Skeletal muscle satellite cell (primary cell): ENCODE measurements around the gene EXOSC5. TPM values are rescaled to one million over a fixed set of nuclear protein-coding genes. Genes with fewer than 3 reads are reported as not detected.

Experiments
- H3K27me3 ChIP-seq: 2 replicates; pipeline ENCODE4 v1.7.0; 2013; ENCODE audit warnings: low read length; ENCODE audit not compliant: control insufficient read depth, insufficient read depth
- H3K36me3 ChIP-seq: 2 replicates; pipeline ENCODE4 v1.7.0; 2013; ENCODE audit warnings: mild to moderate bottlenecking, control low read depth, low read length; ENCODE audit not compliant: insufficient read depth
- H3K4me1 ChIP-seq: 2 replicates; pipeline ENCODE4 v1.7.0; 2013; ENCODE audit warnings: low read length; ENCODE audit not compliant: control insufficient read depth, insufficient read depth
- H3K4me2 ChIP-seq: 2 replicates; pipeline ENCODE4 v1.7.0; 2013; ENCODE audit warnings: mild to moderate bottlenecking, low read length
- H3K4me3 ChIP-seq: 2 replicates; pipeline ENCODE4 v1.7.0; 2013; ENCODE audit warnings: low read length
- H3K9ac ChIP-seq: 2 replicates; pipeline ENCODE4 v1.7.0; 2013; ENCODE audit warnings: mild to moderate bottlenecking, low read depth, low read length, moderate library complexity
- H3K9me3 ChIP-seq: replicated peaks from 2 replicates; pipeline ENCODE4 v1.7.0; 2013; ENCODE audit warnings: mild to moderate bottlenecking, control low read depth, low read length
- total RNA-seq: library from RNA; depleted of rRNA; stranded (reverse); fragments of >200 nt; gene quantifications from 2 replicates; pipeline ENCODE4 v1.2.3, GENCODE V29; 2012; rRNA removed

Gene EXOSC5
- total RNA-seq = 21.0 and 24.1 TPM in 2 replicates

DNA sequence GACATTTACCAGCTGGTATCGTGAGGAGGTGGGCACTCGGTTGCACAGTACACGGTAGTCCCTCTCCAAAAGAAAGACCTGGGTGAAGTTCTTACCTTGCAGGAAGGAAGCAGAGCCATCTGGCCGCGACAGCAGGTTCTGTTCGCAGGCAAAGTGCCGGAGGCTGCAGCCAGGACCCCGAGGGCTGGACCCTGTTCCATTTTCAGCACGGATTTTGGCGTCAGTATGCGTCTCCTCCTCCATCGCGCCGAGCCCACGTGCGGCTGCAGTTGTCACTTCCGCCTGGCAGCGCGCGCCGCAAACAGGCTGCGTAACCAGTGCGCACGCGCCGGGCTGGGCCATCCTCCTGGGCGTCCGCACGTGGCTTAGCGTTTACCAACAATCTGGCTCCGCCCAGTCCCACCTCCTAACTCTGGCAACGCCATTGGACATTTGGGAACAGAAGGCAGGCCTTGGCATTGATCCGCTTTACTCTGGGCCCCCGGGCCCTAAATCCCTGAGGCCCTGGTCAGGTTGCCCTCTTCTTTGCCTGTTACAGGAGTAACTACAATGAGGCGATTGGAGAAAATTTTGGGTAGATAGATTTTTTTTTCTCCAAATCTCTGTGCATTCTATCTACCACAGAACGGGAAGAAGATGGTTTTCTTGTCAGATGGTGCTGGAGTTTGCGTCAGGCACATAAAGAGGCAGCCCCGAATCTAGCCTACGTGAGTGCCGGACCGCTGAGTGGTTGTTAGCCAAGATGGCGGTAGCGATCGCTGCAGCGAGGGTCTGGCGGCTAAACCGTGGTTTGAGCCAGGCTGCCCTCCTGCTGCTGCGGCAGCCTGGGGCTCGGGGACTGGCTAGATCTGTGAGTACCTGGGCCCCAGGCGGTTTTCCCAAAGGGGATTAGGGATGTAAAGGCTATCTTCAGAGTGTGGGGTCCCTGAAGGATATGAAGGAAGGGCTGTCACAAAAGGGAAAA, at the start of gene EXOSC5, which contains the start of gene BCKDHA:
EXOSC5 (minus strand) TSS at position 274 of the 964 bp plus-strand sequence; CDS start at position 243, 31 bp downstream.
BCKDHA (plus strand) TSS at position 733 of the 964 bp plus-strand sequence; CDS start at position 743, 10 bp downstream.
- H3K4me2 ChIP-seq = peak within 1 kb of the TSS; percentile 99
- H3K27me3 ChIP-seq = no peaks in the 10 kb centered on the region
- peak within 1 kb of the TSS; percentile 97 for H3K9ac ChIP-seq
- no peaks in the 10 kb centered on the region for H3K36me3 ChIP-seq
- peak within 1 kb of the TSS; percentile 91 for H3K4me3 ChIP-seq
- peaks cover 8% of the 10 kb centered on the region for H3K4me1 ChIP-seq
- no peaks in the 10 kb centered on the region for H3K9me3 ChIP-seq

DNA sequence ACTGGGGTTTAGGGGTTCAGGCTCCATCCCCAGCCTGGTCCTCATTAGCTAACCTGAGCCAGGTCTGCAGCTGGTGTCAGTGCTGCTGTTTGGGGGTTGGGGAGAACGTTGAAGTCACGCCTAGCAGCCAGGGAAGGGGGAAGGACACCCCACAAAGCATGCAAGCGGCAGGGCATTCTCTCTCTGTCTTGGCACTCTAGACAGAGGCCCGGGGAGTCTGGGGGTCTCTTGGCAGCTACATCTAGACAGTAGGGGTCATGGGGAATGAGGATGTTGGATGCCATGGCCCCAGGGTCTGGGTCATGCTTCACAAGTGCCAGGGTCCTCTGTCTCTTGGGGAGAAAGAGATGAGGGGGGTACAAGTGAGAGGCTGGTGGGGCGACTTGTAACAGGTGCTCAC, 48.4 kb upstream of the EXOSC5 start:
- H3K4me3 ChIP-seq = no peak overlapping the region
- H3K9me3 ChIP-seq = no peaks in the 10 kb centered on the region
- peaks cover 29% of the 10 kb centered on the region for H3K27me3 ChIP-seq

DNA sequence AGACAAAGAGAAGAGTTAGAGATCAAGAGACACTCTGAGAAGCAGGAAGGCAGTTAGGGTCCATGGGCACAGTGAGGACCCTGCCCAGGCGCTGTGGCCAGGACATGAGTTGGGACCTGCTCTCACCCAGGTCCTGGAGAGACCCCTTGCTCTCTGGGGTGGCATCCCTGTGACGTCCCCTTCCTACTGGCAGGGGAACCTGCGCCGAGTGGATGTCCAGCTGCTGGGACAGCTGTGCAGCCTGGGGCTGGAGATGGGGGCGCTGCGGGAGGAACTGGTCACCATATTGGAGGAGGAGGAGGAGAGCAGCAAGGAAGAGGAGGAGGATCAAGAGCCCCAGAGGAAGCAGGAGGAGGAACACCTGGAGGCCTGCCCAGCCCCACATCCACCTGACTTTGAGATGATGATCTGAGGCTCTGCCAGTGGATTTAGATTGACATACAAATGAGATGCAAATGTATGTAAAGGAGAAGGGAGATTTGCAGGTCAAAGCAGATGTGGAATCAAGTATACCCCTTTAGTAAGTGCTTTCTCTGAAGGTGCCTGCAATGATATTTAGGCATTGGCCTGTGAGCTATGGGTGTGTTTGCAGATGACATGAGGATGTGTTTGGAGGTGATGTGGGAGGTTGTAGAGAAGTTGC, 46.8 kb upstream of the EXOSC5 start:
- Histone ChIP-seq H3K36me3 (no peaks in the 10 kb centered on the region), H3K27me3 (peaks cover 29% of the 10 kb centered on the region), H3K9ac (no peak overlapping the region)

More for the DNA sequence above, 48.4 kb upstream of the EXOSC5 start:
- Histone ChIP-seq H3K36me3 (no peaks in the 10 kb centered on the region), H3K4me2 (no peak overlapping the region), H3K4me1 (no peaks in the 10 kb centered on the region), H3K9ac (no peak overlapping the region)

DNA sequence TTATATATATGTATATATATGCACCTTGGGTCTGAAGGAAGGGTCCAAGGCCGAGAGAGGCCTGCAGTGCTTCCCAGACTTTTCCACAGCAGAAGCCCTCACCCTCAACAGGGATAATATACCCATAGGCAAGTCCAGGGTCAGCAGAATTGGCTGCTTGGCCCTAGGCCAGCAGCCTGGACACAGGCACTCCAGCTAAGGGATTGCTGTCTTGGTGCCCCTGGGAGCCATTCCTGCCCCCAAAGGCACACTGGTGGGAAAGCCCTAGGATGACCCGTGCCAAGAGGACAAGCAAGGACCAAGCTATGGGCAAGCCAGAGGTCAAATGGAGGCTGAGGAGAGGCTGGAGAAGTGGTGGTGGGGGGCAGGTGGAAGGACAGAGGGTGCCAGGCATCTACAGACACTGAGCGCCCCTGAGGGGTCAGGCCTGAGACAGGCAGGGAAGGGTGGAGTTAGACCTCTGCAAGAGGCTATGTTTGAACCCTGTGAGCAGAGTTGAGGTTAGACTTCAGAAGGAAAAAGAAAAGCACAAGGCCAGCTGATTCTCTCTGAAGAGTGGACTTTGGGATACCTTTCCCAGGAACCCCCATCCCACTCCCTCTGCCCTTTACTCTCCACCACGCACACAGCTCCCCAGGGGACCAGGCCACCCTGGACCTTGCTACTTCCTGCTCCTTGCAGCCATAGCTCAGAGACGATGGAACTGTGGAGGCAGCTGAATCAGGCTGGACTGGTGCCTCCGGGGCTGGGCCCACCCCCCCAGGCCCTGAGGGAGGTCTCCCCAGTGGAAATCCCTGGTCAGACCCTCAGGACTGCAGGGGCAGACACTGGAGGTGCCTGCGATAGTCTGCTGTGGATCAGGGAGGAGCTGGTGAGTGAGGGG, 45.6 kb upstream of the EXOSC5 start, which contains the start of gene ERICH4:
ERICH4 (plus strand) TSS at position 684 of the 883 bp plus-strand sequence; CDS start at position 698, 14 bp downstream.
- Histone ChIP-seq H3K4me2 (no peak within 1 kb of the TSS), H3K27me3 (peaks cover 19% of the 10 kb centered on the region), H3K9ac (no peak within 1 kb of the TSS), H3K4me1 (peaks cover 15% of the 10 kb centered on the region), H3K36me3 (no peaks in the 10 kb centered on the region), H3K9me3 (no peaks in the 10 kb centered on the region), H3K4me3 (no peak within 1 kb of the TSS)

More for the DNA sequence above, 46.8 kb upstream of the EXOSC5 start:
- Histone ChIP-seq H3K4me2 (no peak overlapping the region), H3K9me3 (no peaks in the 10 kb centered on the region), H3K4me1 (peaks cover 8% of the 10 kb centered on the region), H3K4me3 (no peak overlapping the region)

DNA sequence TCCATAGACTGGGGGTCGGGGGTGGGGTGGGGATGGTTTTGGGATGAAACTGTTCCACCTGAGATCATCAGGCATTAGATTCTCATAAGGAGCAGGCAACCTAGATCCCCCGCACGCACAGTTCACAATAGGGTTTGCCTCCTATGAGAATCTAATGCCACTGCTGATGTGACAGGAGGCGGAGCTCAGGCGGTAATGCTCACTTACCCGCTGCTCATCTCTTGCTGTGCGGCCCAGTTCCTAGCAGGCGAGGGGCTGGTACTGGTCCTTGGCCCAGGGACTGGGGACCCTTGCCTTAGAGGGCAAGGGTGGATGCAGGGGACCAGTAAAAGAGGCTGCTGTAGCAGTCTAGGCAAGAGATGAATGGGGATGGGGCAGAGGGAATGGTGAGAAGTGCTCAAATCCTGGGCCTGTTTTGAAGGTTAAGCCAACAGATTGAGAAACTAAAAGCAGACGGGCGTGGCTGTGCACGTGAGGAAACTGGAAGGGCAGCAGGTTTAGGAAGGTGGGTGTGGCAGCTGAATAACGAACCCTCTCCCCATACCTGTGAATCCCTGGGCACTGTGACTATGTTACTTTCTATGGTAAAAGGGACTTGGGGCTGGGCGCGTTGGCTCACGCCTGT, 44.3 kb upstream of the EXOSC5 start:
- Histone ChIP-seq H3K9me3 (no peaks in the 10 kb centered on the region), H3K27me3 (peaks cover 15% of the 10 kb centered on the region), H3K36me3 (no peaks in the 10 kb centered on the region), H3K4me3 (no peak overlapping the region), H3K4me2 (no peak overlapping the region), H3K9ac (no peak overlapping the region), H3K4me1 (peaks cover 15% of the 10 kb centered on the region)

DNA sequence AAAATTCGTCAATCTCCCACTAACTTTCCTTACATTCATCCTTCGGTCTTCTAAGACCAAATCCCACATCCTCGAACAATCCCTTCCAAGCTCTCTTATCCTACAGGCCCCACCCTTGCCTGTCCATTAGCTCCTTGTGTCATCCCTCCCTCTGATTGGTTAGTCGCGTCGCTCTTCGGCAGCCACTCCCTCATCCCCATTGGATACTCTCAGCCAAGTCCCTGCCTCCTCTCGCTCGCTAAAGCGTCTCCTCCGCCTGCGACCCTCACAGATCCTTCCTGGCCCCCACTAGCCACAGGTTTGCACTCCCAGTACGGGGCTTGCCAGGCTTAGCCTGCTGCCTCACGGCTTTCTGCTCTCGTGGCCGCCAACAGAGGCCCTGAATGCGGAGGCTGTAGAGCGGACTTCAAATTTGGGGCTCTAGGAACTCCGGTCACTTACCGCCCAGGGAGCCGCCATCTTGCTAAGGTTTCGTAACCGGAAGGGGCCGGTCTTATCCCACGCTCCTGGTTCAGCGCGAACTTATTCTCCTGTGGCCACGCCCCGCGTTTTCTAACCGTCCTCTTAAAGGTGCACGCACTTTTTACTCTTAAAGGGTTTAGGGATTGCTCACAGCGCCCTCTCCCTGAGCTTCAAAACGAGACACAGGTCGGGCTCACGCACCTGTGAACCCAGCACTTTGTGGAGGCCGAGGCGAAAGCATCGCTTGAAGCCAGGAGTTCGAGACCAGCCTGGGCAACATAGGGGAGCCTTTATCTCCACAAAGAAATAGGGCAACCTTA, 42.5 kb upstream of the EXOSC5 start, which contains the start of gene DMAC2:
DMAC2 (minus strand) TSS at position 472 of the 782 bp plus-strand sequence; CDS start at position 459, 13 bp downstream.
- no peaks in the 10 kb centered on the region for H3K9me3 ChIP-seq
- peak within 1 kb of the TSS; percentile 88 for H3K4me2 ChIP-seq
- peak within 1 kb of the TSS; percentile 87 for H3K9ac ChIP-seq
- H3K4me1 ChIP-seq = peaks cover 15% of the 10 kb centered on the region
- no peaks in the 10 kb centered on the region for H3K36me3 ChIP-seq
- H3K4me3 ChIP-seq = peak within 1 kb of the TSS; percentile 92
- peaks cover 12% of the 10 kb centered on the region for H3K27me3 ChIP-seq

DNA sequence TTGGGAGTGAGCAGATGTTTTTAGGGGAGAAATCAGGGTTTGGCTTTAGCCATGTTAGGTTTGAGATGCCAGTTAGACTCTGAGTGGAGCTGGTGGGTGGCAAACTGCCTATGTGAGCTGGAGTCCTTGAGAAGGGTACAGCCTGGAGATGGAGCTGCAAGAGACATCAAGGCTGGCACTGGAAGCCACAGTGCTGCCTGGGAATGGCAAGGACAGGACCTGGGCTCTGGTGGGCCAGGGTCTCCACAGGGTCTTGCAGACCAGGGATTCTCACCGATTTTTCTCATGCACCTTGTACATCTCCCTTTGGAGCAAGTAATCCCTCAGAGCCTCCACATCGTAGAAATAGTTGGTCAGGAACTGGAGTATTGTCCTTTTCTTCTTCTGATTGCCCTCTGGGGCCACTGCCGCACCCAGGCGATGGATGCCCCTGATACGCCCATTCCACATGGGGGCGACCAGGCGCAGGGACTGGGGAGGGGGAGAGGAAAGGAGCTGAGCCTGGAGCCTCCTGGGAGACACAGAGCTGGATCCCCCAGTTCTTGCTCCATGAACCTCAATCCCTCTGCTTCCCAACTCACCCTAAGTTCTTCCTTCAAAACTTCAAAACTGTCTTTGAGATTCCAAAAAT, 40.9 kb upstream of the EXOSC5 start:
- H3K4me2 ChIP-seq = peak overlapping the region; percentile 88
- no peaks in the 10 kb centered on the region for H3K9me3 ChIP-seq
- H3K9ac ChIP-seq = no peak overlapping the region
- H3K4me3 ChIP-seq = no peak overlapping the region
- H3K27me3 ChIP-seq = no peaks in the 10 kb centered on the region
- H3K4me1 ChIP-seq = peaks cover 15% of the 10 kb centered on the region
- H3K36me3 ChIP-seq = peaks cover 3% of the 10 kb centered on the region

DNA sequence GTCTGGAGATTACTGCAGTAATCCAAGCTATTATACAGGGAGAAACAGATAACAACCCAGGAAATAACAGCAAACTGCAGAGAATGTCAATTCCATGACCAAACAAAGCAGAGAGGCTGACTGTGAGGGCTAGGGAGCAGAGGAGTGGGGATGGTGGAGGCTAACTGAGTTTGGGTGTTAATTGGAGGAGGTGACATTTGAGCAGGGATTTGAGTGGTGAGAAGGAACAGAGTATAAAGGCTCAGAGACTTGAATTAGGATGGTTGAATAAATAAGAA, 39.5 kb upstream of the EXOSC5 start:
- Histone ChIP-seq H3K4me1 (peaks cover 15% of the 10 kb centered on the region), H3K9ac (no peak overlapping the region), H3K4me2 (no peak overlapping the region), H3K9me3 (no peaks in the 10 kb centered on the region), H3K27me3 (no peaks in the 10 kb centered on the region), H3K4me3 (no peak overlapping the region), H3K36me3 (peaks cover 11% of the 10 kb centered on the region)

DNA sequence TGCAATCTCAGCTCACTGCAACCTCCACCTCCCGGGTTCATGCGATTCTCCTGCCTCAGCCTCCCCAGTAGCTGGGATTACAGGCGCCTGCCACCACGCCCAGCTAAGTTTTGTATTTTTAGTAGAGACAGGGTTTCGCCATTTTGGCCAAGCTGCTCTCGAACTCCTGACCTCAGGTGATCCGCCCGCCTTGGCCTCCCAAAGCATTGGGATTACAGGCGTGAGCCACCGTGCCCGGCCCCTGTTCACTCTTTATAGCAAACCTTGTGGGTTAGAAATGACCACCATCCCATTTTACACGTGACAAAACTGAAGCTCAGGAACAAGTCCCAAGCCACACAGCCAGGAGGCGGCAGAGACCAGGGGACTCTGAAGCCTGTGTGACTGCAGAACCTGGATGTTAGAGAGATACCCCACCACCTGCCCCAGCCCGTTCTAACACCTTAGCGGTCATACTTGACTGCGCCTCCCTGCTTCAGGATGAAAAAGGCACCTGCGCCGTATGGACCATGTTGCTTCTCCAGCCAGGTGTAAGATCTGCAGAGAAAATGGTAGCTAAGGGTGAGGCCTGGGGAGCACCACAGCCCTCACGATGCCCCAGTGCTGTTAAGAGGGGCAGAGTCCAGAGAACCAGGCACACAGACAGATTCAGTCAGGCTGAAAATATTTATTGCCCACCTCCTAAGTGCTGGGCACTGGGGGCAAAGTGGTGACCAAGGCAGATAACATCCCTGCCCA, 38.9 kb upstream of the EXOSC5 start:
- Histone ChIP-seq H3K9ac (no peak overlapping the region), H3K4me3 (no peak overlapping the region), H3K36me3 (peaks cover 11% of the 10 kb centered on the region), H3K4me1 (peaks cover 15% of the 10 kb centered on the region), H3K4me2 (no peak overlapping the region), H3K27me3 (no peaks in the 10 kb centered on the region), H3K9me3 (no peaks in the 10 kb centered on the region)
